Epidermal melanocyte (primary cell): ENCODE measurements around the gene CHI3L2.
A peak's percentile ranks its signal among the peaks of the same experiment; 100 is the strongest.

ENCODE experiments used
- DNase-seq: peaks from one replicate; pipeline ENCODE4 v3.0.0; 2011; ENCODE audit warnings: low spot score; ENCODE audit not compliant: insufficient read length

CHI3L2 gene

GRCh38 chr1:111227434-111227833 is at the start of gene CHI3L2:
Gene CHI3L2 (plus strand): TSS chr1:111227713. CDS start chr1:111227730, 17 bp downstream.
- no peak for DNase-seq

- DNase-seq: no peak
Measured at GRCh38 chr1:111179968-111180533, 47.5 kb upstream of the CHI3L2 start.

- DNase-seq: no peak
Measured at GRCh38 chr1:111182052-111182451, 45.5 kb upstream of the CHI3L2 start.

GRCh38 chr1:111183308-111184069 is 44.0 kb upstream of the CHI3L2 start:
- DNase-seq: no peak

GRCh38 chr1:111184663-111185062 is 42.9 kb upstream of the CHI3L2 start:
- DNase-seq: no peak

- no peak for DNase-seq
Measured at GRCh38 chr1:111190931-111191451, 36.5 kb upstream of the CHI3L2 start.

GRCh38 chr1:111191496-111191895 is 36.0 kb upstream of the CHI3L2 start:
- peak; percentile 43 for DNase-seq

GRCh38 chr1:111192074-111192473 is 35.4 kb upstream of the CHI3L2 start:
- DNase-seq: no peak

GRCh38 chr1:111192658-111193519 is 34.6 kb upstream of the CHI3L2 start:
- no peak for DNase-seq

- DNase-seq: no peak
Measured at GRCh38 chr1:111193712-111194480, 33.6 kb upstream of the CHI3L2 start.

GRCh38 chr1:111195002-111195684 is 32.4 kb upstream of the CHI3L2 start:
- DNase-seq: no peak

- no peak for DNase-seq
Measured at GRCh38 chr1:111196213-111196612, 31.3 kb upstream of the CHI3L2 start.

GRCh38 chr1:111197598-111198284 is 29.8 kb upstream of the CHI3L2 start:
- DNase-seq: no peak

- DNase-seq: no peak
Measured at GRCh38 chr1:111198836-111199235, 28.7 kb upstream of the CHI3L2 start.

GRCh38 chr1:111199329-111199728 is 28.2 kb upstream of the CHI3L2 start:
- no peak for DNase-seq

GRCh38 chr1:111199881-111200801 is 27.4 kb upstream of the CHI3L2 start, which contains the start of gene DENND2D:
Gene DENND2D (minus strand): TSS chr1:111200646. CDS start chr1:111200459, 187 bp downstream.
- DNase-seq: no peak

- DNase-seq: no peak
Measured at GRCh38 chr1:111200802-111201161, 26.7 kb upstream of the CHI3L2 start.

- DNase-seq: no peak
Measured at GRCh38 chr1:111201275-111202090, 26.0 kb upstream of the CHI3L2 start.
